WERI-Rb-1 (cell line): Measurements from ENCODE around the gene CLEC2L.

Experiments
- DNase-seq: peaks from one replicate; pipeline ENCODE4 v3.0.0-alpha.2; 2020
- H3K27ac ChIP-seq: fragments of 250-450 bp; sonication (Bioruptor Pico); 2 replicates; pipeline ENCODE4 v1.5.1; 2020; ENCODE audit warnings: mild to moderate bottlenecking, moderate library complexity
- H3K27me3 ChIP-seq: fragments of 250-450 bp; sonication (Bioruptor Pico); 2 replicates; pipeline ENCODE4 v1.5.1; 2021; ENCODE audit warnings: mild to moderate bottlenecking, low read depth, moderate library complexity; ENCODE audit not compliant: insufficient read depth, severe bottlenecking
- H3K36me3 ChIP-seq: fragments of 250-450 bp; sonication (Bioruptor Pico); 2 replicates; pipeline ENCODE4 v1.5.1; 2020; ENCODE audit warnings: mild to moderate bottlenecking, moderate library complexity
- H3K4me3 ChIP-seq: 2 replicates; pipeline ENCODE4 v1.5.1; 2011; ENCODE audit warnings: low read depth, mild to moderate bottlenecking, control low read depth, low read length
- H3K9me3 ChIP-seq: fragments of 250-450 bp; sonication (Bioruptor Pico); 2 replicates; pipeline ENCODE4 v1.5.1; 2021; ENCODE audit warnings: mild to moderate bottlenecking, moderate library complexity; ENCODE audit not compliant: severe bottlenecking
- TF ChIP-seq, protein P1 (sequence below): IDR thresholded peaks from 2 replicates; pipeline ENCODE4 v1.5.1; 2011; ENCODE audit warnings: low read depth, mild to moderate bottlenecking, control low read depth, inconsistent platforms, low read length

CLEC2L gene

DNA sequence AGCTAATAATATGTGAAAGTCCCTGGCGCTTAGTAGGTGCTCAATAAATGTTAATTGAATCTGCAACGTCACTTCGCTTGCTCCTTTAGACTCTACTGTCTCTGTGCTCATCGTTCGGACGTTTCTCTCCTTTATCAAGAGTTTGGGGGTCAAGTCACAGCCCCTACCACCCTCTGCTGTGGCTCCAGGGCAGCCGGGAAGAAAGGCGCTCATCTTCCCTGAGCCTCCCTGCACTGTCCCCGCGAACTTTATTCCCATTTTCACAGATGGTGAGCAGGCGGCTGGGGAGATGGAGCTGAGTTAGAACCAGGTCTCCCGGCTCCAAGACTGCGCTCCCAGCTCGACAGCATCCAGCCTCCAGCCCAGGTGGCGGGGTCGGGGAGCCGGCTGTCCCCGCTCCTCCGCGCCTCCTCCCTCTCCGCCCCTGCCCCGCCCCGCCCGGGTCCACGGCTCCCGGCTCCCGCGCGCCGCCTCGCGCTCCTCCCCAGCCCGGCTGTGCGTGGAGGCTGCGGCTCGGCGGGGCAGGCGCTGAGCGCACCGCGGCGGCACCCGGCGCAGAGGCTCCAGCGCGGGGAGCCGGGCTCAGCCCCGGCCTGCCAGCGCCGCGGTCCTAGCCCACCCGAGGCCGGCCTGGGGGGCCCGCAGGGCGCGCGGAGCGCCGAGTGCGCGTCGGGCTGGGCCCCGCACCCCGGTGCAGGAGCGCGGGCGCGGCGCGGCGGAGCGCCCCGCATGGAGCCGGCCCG, at the start of gene CLEC2L:
CLEC2L (plus strand) TSS at position 487 of the 743 bp plus-strand sequence; CDS start at position 730, 243 bp downstream.
- TF ChIP-seq, protein P1, sequence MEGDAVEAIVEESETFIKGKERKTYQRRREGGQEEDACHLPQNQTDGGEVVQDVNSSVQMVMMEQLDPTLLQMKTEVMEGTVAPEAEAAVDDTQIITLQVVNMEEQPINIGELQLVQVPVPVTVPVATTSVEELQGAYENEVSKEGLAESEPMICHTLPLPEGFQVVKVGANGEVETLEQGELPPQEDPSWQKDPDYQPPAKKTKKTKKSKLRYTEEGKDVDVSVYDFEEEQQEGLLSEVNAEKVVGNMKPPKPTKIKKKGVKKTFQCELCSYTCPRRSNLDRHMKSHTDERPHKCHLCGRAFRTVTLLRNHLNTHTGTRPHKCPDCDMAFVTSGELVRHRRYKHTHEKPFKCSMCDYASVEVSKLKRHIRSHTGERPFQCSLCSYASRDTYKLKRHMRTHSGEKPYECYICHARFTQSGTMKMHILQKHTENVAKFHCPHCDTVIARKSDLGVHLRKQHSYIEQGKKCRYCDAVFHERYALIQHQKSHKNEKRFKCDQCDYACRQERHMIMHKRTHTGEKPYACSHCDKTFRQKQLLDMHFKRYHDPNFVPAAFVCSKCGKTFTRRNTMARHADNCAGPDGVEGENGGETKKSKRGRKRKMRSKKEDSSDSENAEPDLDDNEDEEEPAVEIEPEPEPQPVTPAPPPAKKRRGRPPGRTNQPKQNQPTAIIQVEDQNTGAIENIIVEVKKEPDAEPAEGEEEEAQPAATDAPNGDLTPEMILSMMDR = no peak
- Histone ChIP-seq H3K4me3 (no peak within 1 kb of the TSS), H3K27me3 (no peaks in the 10 kb centered on the region), H3K36me3 (no peaks in the 10 kb centered on the region), H3K9me3 (no peaks in the 10 kb centered on the region), H3K27ac (no peak within 1 kb of the TSS)
- no peak for DNase-seq

- Histone ChIP-seq H3K4me3 (no peak overlapping the region), H3K27ac (no peak overlapping the region), H3K9me3 (peaks cover 14% of the 10 kb centered on the region), H3K36me3 (no peaks in the 10 kb centered on the region), H3K27me3 (no peaks in the 10 kb centered on the region)
- no peak for DNase-seq
- TF ChIP-seq, protein P1 = no peak
Measured at GRCh38 chr7:139476139-139476538, 47.3 kb upstream of the CLEC2L start.

- H3K9me3 ChIP-seq = peaks cover 14% of the 10 kb centered on the region
- no peak overlapping the region for H3K4me3 ChIP-seq
- no peaks in the 10 kb centered on the region for H3K27me3 ChIP-seq
- no peaks in the 10 kb centered on the region for H3K36me3 ChIP-seq
- H3K27ac ChIP-seq = no peak overlapping the region
- TF ChIP-seq, protein P1 = no peak
- DNase-seq = no peak
Measured at GRCh38 chr7:139476891-139477290, 46.6 kb upstream of the CLEC2L start.

- TF ChIP-seq, protein P1 = no peak
- Histone ChIP-seq H3K9me3 (peaks cover under 1% of the 10 kb centered on the region), H3K27ac (no peak overlapping the region), H3K4me3 (no peak overlapping the region), H3K27me3 (peaks cover 12% of the 10 kb centered on the region), H3K36me3 (no peaks in the 10 kb centered on the region)
- DNase-seq = no peak
Measured at GRCh38 chr7:139479620-139480019, 43.9 kb upstream of the CLEC2L start.

DNA sequence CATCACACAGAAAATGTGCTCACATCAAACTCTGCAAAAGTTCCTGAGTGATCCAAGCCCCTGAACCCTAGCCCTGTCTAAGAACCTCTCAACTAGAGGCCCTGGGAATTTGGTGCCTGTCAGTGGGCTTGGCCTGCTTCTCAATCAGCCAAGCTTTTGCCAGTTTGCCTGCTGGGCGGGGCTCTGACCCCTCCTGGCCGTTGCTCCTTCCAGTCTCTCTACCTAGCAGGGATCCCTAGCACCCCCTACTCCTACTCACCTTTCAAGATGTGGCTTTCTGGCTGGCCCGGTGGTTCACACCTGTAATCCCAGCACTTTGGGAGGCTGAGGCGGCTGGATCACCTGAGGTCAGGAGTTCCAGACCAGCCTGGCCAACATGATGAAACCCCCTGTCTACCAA, 42.1 kb upstream of the CLEC2L start:
- Histone ChIP-seq H3K27ac (no peak overlapping the region), H3K36me3 (no peaks in the 10 kb centered on the region), H3K27me3 (peaks cover 12% of the 10 kb centered on the region), H3K4me3 (no peak overlapping the region), H3K9me3 (no peaks in the 10 kb centered on the region)
- no peak for DNase-seq
- TF ChIP-seq, protein P1 = no peak

DNA sequence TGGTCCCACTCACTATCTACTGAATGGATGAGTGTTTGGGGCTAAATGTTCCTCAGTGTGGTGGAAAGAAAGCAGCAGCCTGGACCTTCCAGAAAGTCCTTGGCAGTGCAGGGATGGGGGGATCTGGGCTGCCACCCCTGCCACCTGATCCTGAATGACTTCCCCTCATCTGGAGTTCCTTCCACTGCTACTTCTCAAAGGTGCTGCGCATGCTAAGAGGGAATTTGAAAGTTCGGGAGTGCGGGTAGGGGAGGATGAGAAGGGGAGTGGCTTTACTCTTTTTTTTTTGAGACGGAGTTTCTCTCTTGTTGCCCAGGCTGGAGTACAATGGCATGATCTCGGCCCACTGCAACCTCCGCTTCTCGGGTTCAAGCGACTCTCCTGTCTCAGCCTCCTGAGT, 41.4 kb upstream of the CLEC2L start:
- no peak overlapping the region for H3K4me3 ChIP-seq
- peaks cover 12% of the 10 kb centered on the region for H3K27me3 ChIP-seq
- H3K9me3 ChIP-seq = no peaks in the 10 kb centered on the region
- DNase-seq = no peak
- H3K27ac ChIP-seq = no peak overlapping the region
- H3K36me3 ChIP-seq = no peaks in the 10 kb centered on the region
- TF ChIP-seq, protein P1 = no peak
